Esophagus squamous epithelium (tissue), 4 donors: ENCODE data around the gene RIPK1.

ENCODE experiments used
- POLR2A ChIP-seq, 4 donors: fragments of 450-650 bp; IDR thresholded peaks; one replicate each; pipeline ENCODE4 v1.6.1; 2017; ENCODE audit warnings: antibody characterized with exemption in 4 of 4, mild to moderate bottlenecking in 4 of 4, moderate library complexity in 3 of 4
- TF ChIP-seq, protein P1 (sequence below), 6 experiments: fragments of 450-650 bp in 4 of 6; fragments of 200-600 bp in 2 of 6; sonication (generic) in 2 of 6; IDR thresholded peaks; one replicate each; pipeline ENCODE4 v1.5.1; 2016 to 2019; ENCODE audit warnings: antibody characterized with exemption in 6 of 6, mild to moderate bottlenecking in 4 of 6, moderate library complexity in 4 of 6

DNA sequence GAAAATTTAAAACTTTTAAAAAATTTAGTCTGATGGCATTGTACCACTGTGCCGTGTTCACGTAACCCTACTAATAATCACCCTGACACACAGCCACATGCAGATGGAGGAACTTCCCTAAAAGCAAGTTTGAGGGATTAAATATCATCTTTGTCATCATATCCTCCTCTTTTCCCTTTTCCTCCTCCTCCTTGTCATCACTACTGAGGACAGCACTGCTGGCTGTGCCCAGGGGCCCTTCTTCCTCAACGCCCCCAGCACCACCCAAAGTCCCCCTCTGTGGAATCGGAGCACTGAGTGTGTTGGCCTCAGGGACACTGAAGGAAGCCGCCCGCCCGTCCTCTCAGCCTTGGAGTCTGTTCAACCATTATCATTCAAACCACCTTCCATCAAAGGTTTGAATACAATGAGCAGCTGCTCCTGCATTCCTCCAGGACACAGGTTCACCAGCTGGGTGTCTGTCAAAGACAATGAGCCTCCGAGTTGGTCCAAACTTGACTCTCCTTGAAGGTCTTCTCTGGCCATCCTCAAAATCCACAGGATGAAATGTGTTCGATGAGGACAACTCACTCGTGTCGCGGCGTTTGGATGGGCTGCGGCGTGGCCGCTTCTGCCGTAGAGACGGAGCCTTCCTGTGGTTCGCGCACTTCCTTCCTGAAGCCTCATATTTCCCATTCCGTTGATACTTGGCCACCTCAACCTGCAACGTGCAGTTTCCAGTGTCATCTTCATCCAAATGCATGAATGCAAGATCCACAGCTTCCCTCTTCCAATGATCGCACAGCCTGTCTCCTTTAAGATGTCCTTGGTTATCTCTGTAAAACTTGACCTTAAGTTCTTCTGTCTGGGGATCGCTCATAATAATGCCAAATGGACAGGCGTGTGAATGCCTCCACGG is 45.3 kb upstream of the RIPK1 start:
- TF ChIP-seq, protein P1, sequence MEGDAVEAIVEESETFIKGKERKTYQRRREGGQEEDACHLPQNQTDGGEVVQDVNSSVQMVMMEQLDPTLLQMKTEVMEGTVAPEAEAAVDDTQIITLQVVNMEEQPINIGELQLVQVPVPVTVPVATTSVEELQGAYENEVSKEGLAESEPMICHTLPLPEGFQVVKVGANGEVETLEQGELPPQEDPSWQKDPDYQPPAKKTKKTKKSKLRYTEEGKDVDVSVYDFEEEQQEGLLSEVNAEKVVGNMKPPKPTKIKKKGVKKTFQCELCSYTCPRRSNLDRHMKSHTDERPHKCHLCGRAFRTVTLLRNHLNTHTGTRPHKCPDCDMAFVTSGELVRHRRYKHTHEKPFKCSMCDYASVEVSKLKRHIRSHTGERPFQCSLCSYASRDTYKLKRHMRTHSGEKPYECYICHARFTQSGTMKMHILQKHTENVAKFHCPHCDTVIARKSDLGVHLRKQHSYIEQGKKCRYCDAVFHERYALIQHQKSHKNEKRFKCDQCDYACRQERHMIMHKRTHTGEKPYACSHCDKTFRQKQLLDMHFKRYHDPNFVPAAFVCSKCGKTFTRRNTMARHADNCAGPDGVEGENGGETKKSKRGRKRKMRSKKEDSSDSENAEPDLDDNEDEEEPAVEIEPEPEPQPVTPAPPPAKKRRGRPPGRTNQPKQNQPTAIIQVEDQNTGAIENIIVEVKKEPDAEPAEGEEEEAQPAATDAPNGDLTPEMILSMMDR (IDR thresholded peaks at IDR 0.05), result no peak
- no peak for TF ChIP-seq POLR2A (IDR thresholded peaks at IDR 0.05)
